ENCODE data around the gene LRRC4C.
A peak's percentile ranks its signal among the peaks of the same experiment; 100 is the strongest.

The LRRC4C gene

GRCh38 chr11:40294741-40295140 lies 1164.7 kb downstream of the LRRC4C start:
- no peak overlapping the region for H3K4me3 ChIP-seq (ENCODE audit: low read depth, low read length)
- H3K27ac ChIP-seq (ENCODE audit: low read depth, low read length), result no peak overlapping the region
- H3K79me2 ChIP-seq (ENCODE audit: control insufficient read depth, insufficient read depth, low read length, unreplicated experiment), result no peaks in the 10 kb centered on the region
- H3K4me1 ChIP-seq (ENCODE audit: control insufficient read depth, insufficient read depth, low read length, unreplicated experiment), result no peaks in the 10 kb centered on the region
- H3K27me3 ChIP-seq (ENCODE audit: insufficient read depth, low read length), result peaks cover 28% of the 10 kb centered on the region; the same call in 1 of the 2 replicates
- no peak overlapping the region for H2AFZ ChIP-seq (ENCODE audit: low read length, unreplicated experiment)
- no peaks in the 10 kb centered on the region for H3K36me3 ChIP-seq (ENCODE audit: insufficient read depth, low read length)

- peaks cover 28% of the 10 kb centered on the region; the same call in 1 of the 2 replicates for H3K27me3 ChIP-seq (ENCODE audit: insufficient read depth, low read length)
- H3K27ac ChIP-seq (ENCODE audit: low read depth, low read length), result no peak overlapping the region
- H2AFZ ChIP-seq (ENCODE audit: low read length, unreplicated experiment), result no peak overlapping the region
- H3K36me3 ChIP-seq (ENCODE audit: insufficient read depth, low read length), result no peaks in the 10 kb centered on the region
- no peaks in the 10 kb centered on the region for H3K79me2 ChIP-seq (ENCODE audit: control insufficient read depth, insufficient read depth, low read length, unreplicated experiment)
- H3K4me1 ChIP-seq (ENCODE audit: control insufficient read depth, insufficient read depth, low read length, unreplicated experiment), result no peaks in the 10 kb centered on the region
- no peak overlapping the region for H3K4me3 ChIP-seq (ENCODE audit: low read depth, low read length)
These were observed 1165.1 kb downstream of the LRRC4C start for GRCh38 chr11:40294349-40294735.

GRCh38 chr11:40293655-40294348 lies 1165.7 kb downstream of the LRRC4C start:
- no peaks in the 10 kb centered on the region for H3K36me3 ChIP-seq (ENCODE audit: insufficient read depth, low read length)
- no peak overlapping the region for H3K27ac ChIP-seq (ENCODE audit: low read depth, low read length)
- H3K79me2 ChIP-seq (ENCODE audit: control insufficient read depth, insufficient read depth, low read length, unreplicated experiment), result no peaks in the 10 kb centered on the region
- peak overlapping the region; percentile 70 for H3K4me3 ChIP-seq (ENCODE audit: low read depth, low read length)
- no peaks in the 10 kb centered on the region for H3K4me1 ChIP-seq (ENCODE audit: control insufficient read depth, insufficient read depth, low read length, unreplicated experiment)
- H3K27me3 ChIP-seq (ENCODE audit: insufficient read depth, low read length), result peaks cover 28% of the 10 kb centered on the region; the same call in 1 of the 2 replicates
- H2AFZ ChIP-seq (ENCODE audit: low read length, unreplicated experiment), result no peak overlapping the region

GRCh38 chr11:40292721-40293508 lies 1166.5 kb downstream of the LRRC4C start:
- peak overlapping the region; percentile 70 for H3K4me3 ChIP-seq (ENCODE audit: low read depth, low read length)
- no peak overlapping the region for H3K27ac ChIP-seq (ENCODE audit: low read depth, low read length)
- H3K4me1 ChIP-seq (ENCODE audit: control insufficient read depth, insufficient read depth, low read length, unreplicated experiment), result no peaks in the 10 kb centered on the region
- H3K36me3 ChIP-seq (ENCODE audit: insufficient read depth, low read length), result no peaks in the 10 kb centered on the region
- H3K79me2 ChIP-seq (ENCODE audit: control insufficient read depth, insufficient read depth, low read length, unreplicated experiment), result no peaks in the 10 kb centered on the region
- peaks cover 23% of the 10 kb centered on the region; the same call in 1 of the 2 replicates for H3K27me3 ChIP-seq (ENCODE audit: insufficient read depth, low read length)
- H2AFZ ChIP-seq (ENCODE audit: low read length, unreplicated experiment), result no peak overlapping the region

GRCh38 chr11:40291741-40292140 lies 1167.7 kb downstream of the LRRC4C start:
- no peaks in the 10 kb centered on the region for H3K4me1 ChIP-seq (ENCODE audit: control insufficient read depth, insufficient read depth, low read length, unreplicated experiment)
- H3K4me3 ChIP-seq (ENCODE audit: low read depth, low read length), result no peak overlapping the region
- no peak overlapping the region for H3K27ac ChIP-seq (ENCODE audit: low read depth, low read length)

GRCh38 chr11:40291329-40291728 lies 1168.1 kb downstream of the LRRC4C start:
- Histone ChIP-seq H3K4me3 (ENCODE audit: low read depth, low read length) (no peak overlapping the region), H3K4me1 (ENCODE audit: control insufficient read depth, insufficient read depth, low read length, unreplicated experiment) (no peaks in the 10 kb centered on the region)

More at GRCh38 chr11:40291741-40292140, 1167.7 kb downstream of the LRRC4C start:
- H3K27me3 ChIP-seq (ENCODE audit: insufficient read depth, low read length), result peaks cover 20% of the 10 kb centered on the region; the same call in 1 of the 2 replicates
- no peaks in the 10 kb centered on the region for H3K36me3 ChIP-seq (ENCODE audit: insufficient read depth, low read length)
- H3K79me2 ChIP-seq (ENCODE audit: control insufficient read depth, insufficient read depth, low read length, unreplicated experiment), result no peaks in the 10 kb centered on the region
- no peak overlapping the region for H2AFZ ChIP-seq (ENCODE audit: low read length, unreplicated experiment)

GRCh38 chr11:40290171-40290631 lies 1169.3 kb downstream of the LRRC4C start:
- Histone ChIP-seq H3K4me3 (ENCODE audit: low read depth, low read length) (no peak overlapping the region), H3K79me2 (ENCODE audit: control insufficient read depth, insufficient read depth, low read length, unreplicated experiment) (no peaks in the 10 kb centered on the region), H2AFZ (ENCODE audit: low read length, unreplicated experiment) (no peak overlapping the region), H3K27ac (ENCODE audit: low read depth, low read length) (no peak overlapping the region), H3K36me3 (ENCODE audit: insufficient read depth, low read length) (no peaks in the 10 kb centered on the region), H3K4me1 (ENCODE audit: control insufficient read depth, insufficient read depth, low read length, unreplicated experiment) (no peaks in the 10 kb centered on the region), H3K27me3 (ENCODE audit: insufficient read depth, low read length) (peaks cover 20% of the 10 kb centered on the region; the same call in 1 of the 2 replicates)

More at GRCh38 chr11:40291329-40291728, 1168.1 kb downstream of the LRRC4C start:
- no peak overlapping the region for H3K27ac ChIP-seq (ENCODE audit: low read depth, low read length)
- no peak overlapping the region for H2AFZ ChIP-seq (ENCODE audit: low read length, unreplicated experiment)
- H3K79me2 ChIP-seq (ENCODE audit: control insufficient read depth, insufficient read depth, low read length, unreplicated experiment), result no peaks in the 10 kb centered on the region
- H3K27me3 ChIP-seq (ENCODE audit: insufficient read depth, low read length), result peaks cover 20% of the 10 kb centered on the region; the same call in 1 of the 2 replicates
- no peaks in the 10 kb centered on the region for H3K36me3 ChIP-seq (ENCODE audit: insufficient read depth, low read length)

GRCh38 chr11:40289370-40289769 lies 1170.1 kb downstream of the LRRC4C start:
- Histone ChIP-seq H3K27ac (ENCODE audit: low read depth, low read length) (no peak overlapping the region), H2AFZ (ENCODE audit: low read length, unreplicated experiment) (no peak overlapping the region), H3K36me3 (ENCODE audit: insufficient read depth, low read length) (no peaks in the 10 kb centered on the region), H3K27me3 (ENCODE audit: insufficient read depth, low read length) (peaks cover 20% of the 10 kb centered on the region; the same call in 1 of the 2 replicates), H3K4me3 (ENCODE audit: low read depth, low read length) (no peak overlapping the region), H3K4me1 (ENCODE audit: control insufficient read depth, insufficient read depth, low read length, unreplicated experiment) (no peaks in the 10 kb centered on the region), H3K79me2 (ENCODE audit: control insufficient read depth, insufficient read depth, low read length, unreplicated experiment) (no peaks in the 10 kb centered on the region)

- no peaks in the 10 kb centered on the region for H3K36me3 ChIP-seq (ENCODE audit: insufficient read depth, low read length)
- no peaks in the 10 kb centered on the region for H3K4me1 ChIP-seq (ENCODE audit: control insufficient read depth, insufficient read depth, low read length, unreplicated experiment)
- peaks cover 18% of the 10 kb centered on the region; the same call in 1 of the 2 replicates for H3K27me3 ChIP-seq (ENCODE audit: insufficient read depth, low read length)
- no peak overlapping the region for H3K4me3 ChIP-seq (ENCODE audit: low read depth, low read length)
- no peak overlapping the region for H3K27ac ChIP-seq (ENCODE audit: low read depth, low read length)
- H2AFZ ChIP-seq (ENCODE audit: low read length, unreplicated experiment), result no peak overlapping the region
- H3K79me2 ChIP-seq (ENCODE audit: control insufficient read depth, insufficient read depth, low read length, unreplicated experiment), result no peaks in the 10 kb centered on the region
These were observed 1171.3 kb downstream of the LRRC4C start for GRCh38 chr11:40287916-40288803.

- H3K36me3 ChIP-seq (ENCODE audit: insufficient read depth, low read length), result no peaks in the 10 kb centered on the region
- H3K4me1 ChIP-seq (ENCODE audit: control insufficient read depth, insufficient read depth, low read length, unreplicated experiment), result no peaks in the 10 kb centered on the region
- no peak overlapping the region for H2AFZ ChIP-seq (ENCODE audit: low read length, unreplicated experiment)
- H3K27ac ChIP-seq (ENCODE audit: low read depth, low read length), result no peak overlapping the region
- no peak overlapping the region for H3K4me3 ChIP-seq (ENCODE audit: low read depth, low read length)
- H3K79me2 ChIP-seq (ENCODE audit: control insufficient read depth, insufficient read depth, low read length, unreplicated experiment), result no peaks in the 10 kb centered on the region
- peaks cover under 1% of the 10 kb centered on the region; the same call in 1 of the 2 replicates for H3K27me3 ChIP-seq (ENCODE audit: insufficient read depth, low read length)
These were observed 1173.3 kb downstream of the LRRC4C start for GRCh38 chr11:40286137-40286536.
